Fibroblast of pulmonary artery (primary cell): Measurements from ENCODE around the gene CCDC7.
"Not testable (repeated sequence)": the region's sequence is repeated elsewhere in the genome, so short reads cannot be mapped to it uniquely, and the experiment has no call there.

Experiments
- DNase-seq: peaks from one replicate; pipeline ENCODE4 v3.0.0-alpha.2; 2010; ENCODE audit warnings: low read depth
- H3K4me3 ChIP-seq: replicated peaks from 2 replicates; pipeline ENCODE4 v1.5.1; 2011; ENCODE audit warnings: low read depth, mild to moderate bottlenecking, control low read depth, low read length, moderate library complexity
- TF ChIP-seq, protein P1 (sequence below): IDR thresholded peaks from 2 replicates; pipeline ENCODE4 v1.5.1; 2011; ENCODE audit warnings: mild to moderate bottlenecking, control low read depth, low read length, inconsistent platforms; ENCODE audit errors: missing control alignments

The CCDC7 gene

DNA sequence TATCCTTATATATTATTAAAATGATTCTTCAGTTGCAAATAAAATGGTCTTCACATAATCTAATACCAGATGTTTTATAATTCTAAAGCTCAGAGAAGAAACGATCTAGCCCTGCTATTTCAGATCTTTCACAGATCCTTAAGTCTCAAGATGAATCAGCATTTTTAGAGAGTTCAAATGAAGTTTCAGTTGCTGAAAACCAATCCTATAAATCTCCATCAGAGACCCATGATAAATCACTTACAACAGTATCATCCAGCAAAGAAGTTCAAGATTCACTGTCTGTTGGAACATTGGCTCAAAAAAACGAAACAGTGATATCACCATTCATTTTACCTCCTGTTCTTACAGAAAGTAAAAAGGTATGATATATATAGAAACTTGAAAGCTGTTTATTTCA is 137.0 kb downstream of the CCDC7 start:
- TF ChIP-seq, protein P1, sequence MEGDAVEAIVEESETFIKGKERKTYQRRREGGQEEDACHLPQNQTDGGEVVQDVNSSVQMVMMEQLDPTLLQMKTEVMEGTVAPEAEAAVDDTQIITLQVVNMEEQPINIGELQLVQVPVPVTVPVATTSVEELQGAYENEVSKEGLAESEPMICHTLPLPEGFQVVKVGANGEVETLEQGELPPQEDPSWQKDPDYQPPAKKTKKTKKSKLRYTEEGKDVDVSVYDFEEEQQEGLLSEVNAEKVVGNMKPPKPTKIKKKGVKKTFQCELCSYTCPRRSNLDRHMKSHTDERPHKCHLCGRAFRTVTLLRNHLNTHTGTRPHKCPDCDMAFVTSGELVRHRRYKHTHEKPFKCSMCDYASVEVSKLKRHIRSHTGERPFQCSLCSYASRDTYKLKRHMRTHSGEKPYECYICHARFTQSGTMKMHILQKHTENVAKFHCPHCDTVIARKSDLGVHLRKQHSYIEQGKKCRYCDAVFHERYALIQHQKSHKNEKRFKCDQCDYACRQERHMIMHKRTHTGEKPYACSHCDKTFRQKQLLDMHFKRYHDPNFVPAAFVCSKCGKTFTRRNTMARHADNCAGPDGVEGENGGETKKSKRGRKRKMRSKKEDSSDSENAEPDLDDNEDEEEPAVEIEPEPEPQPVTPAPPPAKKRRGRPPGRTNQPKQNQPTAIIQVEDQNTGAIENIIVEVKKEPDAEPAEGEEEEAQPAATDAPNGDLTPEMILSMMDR: no peak
- DNase-seq: no peak
- no peak overlapping the region for H3K4me3 ChIP-seq

- not testable (repeated sequence) for DNase-seq, H3K4me3 ChIP-seq
These were observed 152.1 kb downstream of the CCDC7 start for GRCh38 chr10:32598022-32598421.

GRCh38 chr10:32600317-32600716 is 154.4 kb downstream of the CCDC7 start:
- TF ChIP-seq, protein P1: no peak
- no peak for DNase-seq
- no peak overlapping the region for H3K4me3 ChIP-seq

DNA sequence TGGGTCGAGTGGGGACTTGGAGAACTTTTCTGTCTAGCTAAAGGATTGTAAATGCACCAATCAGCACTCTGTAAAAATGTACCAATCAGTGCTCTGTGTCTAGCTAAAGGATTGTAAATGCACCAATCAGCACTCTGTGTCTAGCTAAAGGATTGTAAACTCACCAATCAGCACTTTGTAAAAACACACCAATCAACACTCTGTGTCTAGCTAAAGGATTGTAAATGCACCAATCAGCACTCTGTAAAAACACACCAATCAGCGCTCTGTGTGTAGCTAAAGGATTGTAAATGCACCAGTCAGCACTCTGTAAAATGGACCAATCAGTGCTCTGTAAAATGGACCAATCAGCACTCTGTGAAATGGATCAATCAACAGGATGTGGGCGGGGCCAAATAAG is 155.6 kb downstream of the CCDC7 start:
- not testable (repeated sequence) for DNase-seq, H3K4me3 ChIP-seq

DNA sequence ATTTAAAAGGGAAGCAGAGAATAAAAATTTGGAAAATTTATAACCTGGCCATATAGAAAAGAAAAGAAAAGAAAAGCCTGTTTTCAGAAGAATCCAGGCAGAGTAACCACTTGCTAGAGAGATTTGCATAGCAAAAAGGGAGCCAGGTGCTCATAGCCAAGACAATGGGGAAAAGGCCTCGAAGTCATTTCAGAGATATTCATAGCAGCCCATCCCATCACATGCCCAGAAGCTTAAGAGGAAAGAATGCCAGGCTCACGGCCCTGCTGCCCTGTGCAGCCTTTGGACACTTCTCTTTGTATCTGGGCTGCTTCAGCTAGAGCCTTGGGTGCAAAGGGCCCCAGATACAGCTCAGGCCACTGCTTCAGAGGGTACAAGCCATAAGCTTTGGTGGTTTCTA is 159.8 kb downstream of the CCDC7 start:
- DNase-seq: no peak
- TF ChIP-seq, protein P1: no peak
- H3K4me3 ChIP-seq: no peak overlapping the region

DNA sequence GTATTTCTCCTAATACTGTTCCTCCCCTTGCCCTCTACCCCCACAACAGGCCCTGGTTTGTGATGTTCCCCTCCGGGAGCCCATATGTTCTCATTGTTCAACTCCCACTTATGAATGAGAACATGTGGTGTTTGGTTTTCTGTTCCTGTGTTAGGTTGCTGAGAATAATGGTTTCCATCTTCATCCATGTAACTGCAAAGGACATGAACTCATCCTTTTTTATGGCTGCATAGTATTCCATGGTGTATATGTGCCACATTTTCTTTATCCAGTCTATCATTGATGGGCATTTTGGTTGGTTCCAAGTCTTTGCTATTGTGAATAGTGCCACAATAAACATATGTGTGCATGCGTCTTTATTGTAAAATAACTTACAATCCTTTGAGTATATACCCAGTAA is 164.6 kb downstream of the CCDC7 start:
- DNase-seq, H3K4me3 ChIP-seq: not testable (repeated sequence)

GRCh38 chr10:32616438-32616837 is 170.5 kb downstream of the CCDC7 start:
- no peak overlapping the region for H3K4me3 ChIP-seq
- DNase-seq: no peak
- TF ChIP-seq, protein P1: no peak

- TF ChIP-seq, protein P1: no peak
- no peak overlapping the region for H3K4me3 ChIP-seq
- no peak for DNase-seq
These were observed 172.5 kb downstream of the CCDC7 start for GRCh38 chr10:32618482-32618881.

- DNase-seq: no peak
- no peak overlapping the region for H3K4me3 ChIP-seq
- TF ChIP-seq, protein P1: no peak
These were observed 176.0 kb downstream of the CCDC7 start for GRCh38 chr10:32621969-32622368.
